MM.1S (cell line): ENCODE results near the gene PAH.

ENCODE experiments used
- CTCF ChIP-seq: fragments of 300-600 bp; sonication (generic); IDR thresholded peaks from 2 replicates; pipeline ENCODE4 v1.5.1; 2016; ENCODE audit warnings: antibody characterized with exemption, low read length, mixed read lengths
- EZH2 ChIP-seq: fragments of 300-600 bp; sonication (generic); optimal IDR thresholded peaks from 2 replicates; pipeline ENCODE3; 2017; ENCODE audit warnings: low read depth, mild to moderate bottlenecking, antibody characterized with exemption, low read length, mixed read lengths

GRCh38 chr12:102879144-102879763, 37.8 kb downstream of the PAH start:
- TF ChIP-seq EZH2 = no peak
- peak; percentile 91 for TF ChIP-seq CTCF
